ENCODE results near the gene RYR3.

RYR3 gene

DNA sequence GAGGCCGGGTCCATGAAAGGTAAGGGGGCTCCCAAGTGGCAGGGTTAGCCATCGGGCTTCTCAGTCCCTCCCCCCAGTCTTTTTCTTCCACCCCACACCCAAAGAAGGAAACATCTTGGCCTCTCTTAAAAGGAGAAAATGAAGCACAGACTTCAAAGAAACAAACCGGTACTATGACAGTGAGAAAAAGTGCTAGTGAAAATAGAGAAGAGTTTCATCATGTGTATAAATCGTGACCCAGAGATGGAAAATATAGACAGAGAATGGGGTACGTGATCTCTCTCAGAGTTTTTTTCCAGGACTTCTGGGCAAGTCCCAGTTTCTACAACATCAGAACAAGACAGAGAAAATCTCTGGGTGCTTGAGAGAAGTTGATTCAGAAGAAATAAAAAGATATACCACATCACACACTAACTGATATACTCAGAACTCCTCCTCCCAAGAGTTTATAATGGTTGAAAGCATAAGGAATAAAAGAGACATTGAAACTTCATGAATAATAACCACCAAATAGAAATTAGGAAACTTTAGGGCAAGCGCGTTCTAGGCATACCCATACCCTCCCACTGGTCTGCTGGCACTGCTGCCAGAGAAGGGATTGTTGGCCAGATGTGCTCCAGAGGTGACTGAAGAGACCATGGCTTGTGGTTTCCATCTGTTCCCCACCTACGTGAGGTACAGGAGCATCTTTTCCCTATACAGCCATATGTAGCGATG, 338.6 kb downstream of the RYR3 start:
- TF ChIP-seq, protein P1, sequence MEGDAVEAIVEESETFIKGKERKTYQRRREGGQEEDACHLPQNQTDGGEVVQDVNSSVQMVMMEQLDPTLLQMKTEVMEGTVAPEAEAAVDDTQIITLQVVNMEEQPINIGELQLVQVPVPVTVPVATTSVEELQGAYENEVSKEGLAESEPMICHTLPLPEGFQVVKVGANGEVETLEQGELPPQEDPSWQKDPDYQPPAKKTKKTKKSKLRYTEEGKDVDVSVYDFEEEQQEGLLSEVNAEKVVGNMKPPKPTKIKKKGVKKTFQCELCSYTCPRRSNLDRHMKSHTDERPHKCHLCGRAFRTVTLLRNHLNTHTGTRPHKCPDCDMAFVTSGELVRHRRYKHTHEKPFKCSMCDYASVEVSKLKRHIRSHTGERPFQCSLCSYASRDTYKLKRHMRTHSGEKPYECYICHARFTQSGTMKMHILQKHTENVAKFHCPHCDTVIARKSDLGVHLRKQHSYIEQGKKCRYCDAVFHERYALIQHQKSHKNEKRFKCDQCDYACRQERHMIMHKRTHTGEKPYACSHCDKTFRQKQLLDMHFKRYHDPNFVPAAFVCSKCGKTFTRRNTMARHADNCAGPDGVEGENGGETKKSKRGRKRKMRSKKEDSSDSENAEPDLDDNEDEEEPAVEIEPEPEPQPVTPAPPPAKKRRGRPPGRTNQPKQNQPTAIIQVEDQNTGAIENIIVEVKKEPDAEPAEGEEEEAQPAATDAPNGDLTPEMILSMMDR (IDR thresholded peaks at IDR 0.05), result no peak

DNA sequence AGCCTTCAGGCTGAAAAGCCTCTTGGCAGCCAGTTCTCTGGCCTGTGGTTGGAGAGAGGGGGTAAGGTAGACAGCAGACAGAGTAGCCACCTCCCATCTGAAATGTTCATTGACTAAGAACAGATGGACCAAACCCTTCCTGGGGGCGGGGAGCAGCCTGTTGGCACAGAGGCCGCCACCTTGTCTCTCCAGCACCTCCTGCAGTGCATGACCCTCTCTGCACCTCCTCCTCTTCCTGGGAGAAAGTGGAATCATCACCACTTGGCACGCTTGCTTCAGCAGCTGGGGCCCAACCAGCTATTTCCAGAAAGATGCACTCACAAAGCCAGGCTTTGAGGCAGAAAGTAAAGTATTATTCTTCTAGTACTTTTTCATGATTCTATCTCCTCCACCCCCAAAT, 344.1 kb downstream of the RYR3 start:
- TF ChIP-seq, protein P1 (IDR thresholded peaks at IDR 0.05), result no peak

DNA sequence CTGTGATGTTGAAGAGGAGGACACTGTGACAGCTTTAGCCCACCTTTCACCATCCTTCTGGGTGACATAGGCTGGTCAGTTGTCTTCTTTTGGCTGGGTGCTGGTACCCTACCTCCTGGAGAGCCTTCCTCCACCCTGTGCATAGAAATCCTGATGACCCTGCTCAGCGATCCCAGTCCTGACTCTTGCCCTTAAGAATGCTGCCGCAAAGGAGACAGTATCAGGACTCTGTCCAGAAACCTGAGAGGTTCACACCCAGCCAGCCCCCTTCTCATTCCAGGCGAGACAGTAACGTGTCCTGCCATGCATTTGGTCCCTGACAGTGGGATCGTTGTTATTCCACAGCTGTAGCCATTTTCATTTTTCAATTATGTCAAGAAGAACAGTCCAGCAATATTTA, 344.7 kb downstream of the RYR3 start:
- TF ChIP-seq, protein P1 (IDR thresholded peaks at IDR 0.05), result no peak

DNA sequence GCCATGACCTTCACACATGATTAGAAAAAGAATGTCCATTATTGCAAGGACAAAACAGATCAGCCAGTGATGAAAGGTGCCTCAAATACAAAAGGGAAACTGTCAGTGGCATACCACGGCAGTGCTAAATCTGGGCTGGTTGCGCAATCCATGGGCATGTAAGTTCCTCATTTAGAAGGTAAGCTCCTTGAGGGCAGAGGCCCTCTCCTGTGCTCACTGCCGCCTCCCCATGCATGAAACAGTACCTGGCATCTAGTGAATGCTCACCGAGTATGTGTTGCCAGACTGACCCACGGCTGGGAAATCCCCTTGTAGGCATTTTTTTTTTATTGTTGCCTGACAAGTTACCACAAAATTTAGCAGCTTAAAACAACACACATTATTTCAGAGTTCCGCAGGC, 345.4 kb downstream of the RYR3 start:
- TF ChIP-seq, protein P1 (IDR thresholded peaks at IDR 0.05), result no peak

DNA sequence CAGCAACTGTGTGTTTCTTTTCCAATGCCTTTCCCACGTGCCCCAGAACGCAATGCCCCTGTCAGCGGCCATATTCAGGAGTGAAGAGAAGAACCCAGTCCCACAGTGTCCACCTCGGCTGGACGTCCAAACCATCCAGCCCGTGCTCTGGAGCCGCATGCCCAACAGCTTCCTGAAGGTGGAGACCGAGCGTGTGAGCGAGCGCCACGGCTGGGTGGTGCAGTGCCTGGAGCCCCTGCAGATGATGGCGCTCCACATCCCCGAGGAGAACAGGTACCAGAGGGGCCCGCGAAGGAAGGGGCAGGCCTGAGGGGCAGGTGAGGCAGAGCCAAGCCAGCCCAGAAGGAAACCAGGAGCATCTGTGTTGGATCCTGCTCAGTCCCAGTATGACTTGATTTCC, 349.4 kb downstream of the RYR3 start:
- TF ChIP-seq, protein P1 (IDR thresholded peaks at IDR 0.05), result no peak

DNA sequence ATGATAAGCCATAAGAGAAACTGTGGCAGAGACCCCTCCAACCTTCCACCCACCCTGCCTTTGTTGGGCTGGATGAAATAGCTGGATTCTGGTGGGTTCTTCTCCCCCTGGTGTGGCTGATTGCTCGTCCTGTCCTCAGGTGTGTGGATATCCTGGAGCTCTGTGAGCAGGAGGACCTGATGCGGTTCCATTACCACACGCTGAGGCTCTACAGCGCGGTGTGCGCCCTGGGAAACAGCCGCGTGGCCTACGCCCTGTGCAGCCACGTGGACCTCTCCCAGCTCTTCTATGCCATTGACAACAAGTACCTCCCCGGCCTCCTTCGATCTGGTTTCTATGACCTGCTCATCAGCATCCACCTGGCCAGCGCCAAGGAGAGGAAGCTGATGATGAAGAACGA, 351.2 kb downstream of the RYR3 start:
- TF ChIP-seq, protein P1 (IDR thresholded peaks at IDR 0.05), result no peak

DNA sequence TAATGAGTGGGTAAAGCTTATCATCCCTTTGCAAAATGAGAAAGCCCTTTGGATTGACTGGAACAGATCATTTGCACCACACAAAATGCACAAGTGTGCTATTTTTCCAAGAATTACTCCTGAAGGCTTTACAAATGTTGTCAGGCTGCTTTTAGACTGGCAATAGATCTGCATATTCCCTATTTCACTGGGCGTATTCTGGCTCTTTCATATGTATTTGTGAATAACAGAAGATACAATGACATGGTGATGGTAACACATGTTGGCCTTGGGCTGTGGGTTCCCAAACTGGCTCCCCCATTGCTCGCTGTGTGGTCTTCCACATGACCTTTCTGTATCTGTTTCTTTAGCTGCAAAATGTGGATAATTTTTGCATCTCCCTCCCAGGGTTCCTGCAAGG, 354.2 kb downstream of the RYR3 start:
- TF ChIP-seq, protein P1 (IDR thresholded peaks at IDR 0.05), result no peak

DNA sequence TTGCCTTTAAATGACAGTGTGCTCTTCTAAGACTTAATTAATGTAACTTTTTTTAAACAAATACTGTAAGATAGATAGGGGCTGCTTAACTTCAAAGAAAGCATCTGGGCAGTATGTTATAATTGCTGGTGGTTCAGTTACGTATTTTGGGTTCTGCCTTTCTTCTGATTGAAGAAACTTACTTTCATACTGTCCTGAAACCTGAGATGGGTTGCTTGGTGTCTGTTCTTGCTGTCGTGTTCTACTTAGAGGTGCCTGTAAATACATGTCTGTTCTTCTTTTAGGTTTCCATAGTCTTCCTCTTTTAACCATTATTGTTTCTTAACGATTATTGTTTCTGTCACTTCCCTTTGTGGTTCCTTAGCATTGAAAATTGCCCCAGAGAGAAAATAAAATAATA, 359.8 kb downstream of the RYR3 start:
- TF ChIP-seq, protein P1 (IDR thresholded peaks at IDR 0.05), result no peak

Data from LNCAP (cell line).